Endodermal cell (in vitro differentiated cells): ENCODE measurements around the gene SMAD7. TPM values are rescaled to one million over a fixed set of nuclear protein-coding genes. Genes with fewer than 3 reads are reported as not detected.

Experiments
- DNase-seq: peaks from one replicate; pipeline ENCODE4 v3.0.0-alpha.2; 2017
- H3K27ac ChIP-seq: 2 replicates; pipeline ENCODE4 v1.5.1; 2013; ENCODE audit warnings: mild to moderate bottlenecking, low read depth, low read length, moderate library complexity
- H3K27me3 ChIP-seq: 2 replicates; pipeline ENCODE4 v1.6.1; 2013; ENCODE audit warnings: mild to moderate bottlenecking, low read length, moderate library complexity; ENCODE audit not compliant: insufficient read depth, control insufficient read depth, poor library complexity, severe bottlenecking
- H3K36me3 ChIP-seq: 2 replicates; pipeline ENCODE4 v1.7.0; 2013; ENCODE audit warnings: mild to moderate bottlenecking, low read length, moderate library complexity; ENCODE audit not compliant: control insufficient read depth, insufficient read depth
- H3K4me1 ChIP-seq: one replicate; pipeline ENCODE4 v1.7.0; 2013; ENCODE audit warnings: low read length; ENCODE audit not compliant: control insufficient read depth, insufficient read depth
- H3K4me3 ChIP-seq: 2 replicates; pipeline ENCODE4 v1.5.1; 2013; ENCODE audit warnings: mild to moderate bottlenecking, low read length, moderate library complexity
- H3K9ac ChIP-seq: 2 replicates; pipeline ENCODE4 v1.6.1; 2013; ENCODE audit warnings: mild to moderate bottlenecking, low read length, moderate library complexity; ENCODE audit not compliant: poor library complexity, severe bottlenecking; ENCODE audit errors: extremely low read depth
- H3K9me3 ChIP-seq: 2 replicates; pipeline ENCODE4 v1.6.1; 2013; ENCODE audit warnings: mild to moderate bottlenecking, low read length, moderate library complexity; ENCODE audit not compliant: control insufficient read depth
- H3K27ac Mint-ChIP-seq: 2 replicates; pipeline ENCODE4 v1.8.0; 2020; ENCODE audit warnings: mixed read lengths
- H3K27me3 Mint-ChIP-seq: 2 replicates; pipeline ENCODE4 v1.8.0; 2021; ENCODE audit warnings: mild to moderate bottlenecking, mixed read lengths; ENCODE audit not compliant: insufficient read depth
- H3K36me3 Mint-ChIP-seq: 2 replicates; pipeline ENCODE4 v1.8.0; 2020; ENCODE audit warnings: low read depth, mixed read lengths
- H3K4me1 Mint-ChIP-seq: 2 replicates; pipeline ENCODE4 v1.8.0; 2020; ENCODE audit warnings: mixed read lengths
- H3K4me3 Mint-ChIP-seq: 2 replicates; pipeline ENCODE4 v1.8.0; 2020; ENCODE audit warnings: mild to moderate bottlenecking, moderate library complexity, mixed read lengths
- H3K9me3 Mint-ChIP-seq: 2 replicates; pipeline ENCODE4 v1.8.0; 2020; ENCODE audit warnings: mild to moderate bottlenecking, mixed read lengths
- CTCF ChIP-seq: fragments of 200-600 bp; sonication (generic); conservative IDR thresholded peaks from 2 replicates; pipeline ENCODE4 v1.5.0; 2021; ENCODE audit warnings: antibody characterized with exemption, mild to moderate bottlenecking
- WGBS, 2 experiments: methylation state at CpG; one replicate each; pipeline versions ENCODE4 v1.1.5 to v1.1.7; 2013; ENCODE audit warnings: missing lambda C conversion rate in 2 of 2, mixed read lengths in 1 of 2; ENCODE audit not compliant: insufficient coverage in 1 of 2, insufficient read length in 1 of 2; 5-methylcytosine and 5-hydroxymethylcytosine counted together
- total RNA-seq, 2 donors: library from RNA; stranded (reverse); fragmentation: NEBNext Ultra II Directional in 1 of 2; extraction: Animal tissue kit (Norgen Biotek cat#: 25700) in 1 of 2; gene quantifications; 2 replicates in 1 of 2; 3 replicates in 1 of 2; pipeline ENCODE4 v1.2.1, GENCODE V29; 2021

SMAD7 gene
- total RNA-seq, 2 donors from 2014 or later: 52.4 to 67.4 TPM

DNA sequence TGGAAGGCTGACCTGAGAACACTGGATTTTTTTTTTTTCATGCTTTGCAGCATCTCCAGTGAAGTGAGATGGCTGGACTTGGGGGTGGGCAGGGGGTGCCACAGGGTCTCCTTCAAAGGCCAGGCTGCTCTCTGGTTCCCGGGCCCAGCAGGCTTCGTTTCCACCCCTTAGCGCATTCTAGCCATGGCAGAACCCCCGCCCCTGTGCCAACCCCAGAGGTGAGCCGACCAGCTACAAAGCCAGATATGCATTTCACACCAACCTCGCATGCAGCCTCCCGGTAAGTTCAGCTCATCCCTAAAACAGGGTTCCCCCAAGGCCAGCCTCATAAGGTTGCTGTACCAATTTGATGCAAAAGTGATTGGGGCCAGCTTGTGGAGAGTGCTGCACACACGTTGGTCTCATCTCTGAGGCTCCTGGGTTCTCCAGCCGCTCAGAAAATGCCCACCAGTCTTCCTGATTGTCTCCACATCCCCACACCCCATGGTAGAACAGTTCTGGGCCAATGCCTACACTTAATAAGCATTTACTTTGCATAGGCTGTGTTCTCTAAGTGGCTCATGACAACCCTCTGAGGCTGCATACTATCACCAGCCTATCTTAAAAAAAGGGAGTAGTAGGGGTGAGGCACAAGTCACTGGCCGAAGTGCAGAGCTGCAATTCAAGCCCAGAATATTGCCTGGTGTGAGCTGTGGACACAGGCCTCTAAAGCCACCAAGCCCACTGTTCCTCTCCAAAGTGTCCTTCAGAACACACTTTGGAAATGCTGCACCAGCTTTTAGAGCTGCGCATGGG lies 23.3 kb downstream of the SMAD7 start:
- peaks cover 47% of the 10 kb centered on the region for H3K4me1 ChIP-seq
- Mint-ChIP-seq H3K27me3 (no peaks in the 10 kb centered on the region), H3K4me3 (no peak overlapping the region), H3K36me3 (peaks cover 59% of the 10 kb centered on the region), H3K27ac (peak overlapping the region; percentile 77), H3K4me1 (peaks cover 83% of the 10 kb centered on the region), H3K9me3 (no peaks in the 10 kb centered on the region)
- no peak overlapping the region for H3K9ac ChIP-seq
- no peak for TF ChIP-seq CTCF
- peaks cover 74% of the 10 kb centered on the region for H3K36me3 ChIP-seq
- H3K27ac ChIP-seq: no peak overlapping the region
- no peak for DNase-seq
- H3K4me3 ChIP-seq: no peak overlapping the region
- 93 to 94% methylated on average over 8 to 11 of the region's 11 CpGs for WGBS, 2 experiments
- no peaks in the 10 kb centered on the region for H3K27me3 ChIP-seq
- no peaks in the 10 kb centered on the region for H3K9me3 ChIP-seq

DNA sequence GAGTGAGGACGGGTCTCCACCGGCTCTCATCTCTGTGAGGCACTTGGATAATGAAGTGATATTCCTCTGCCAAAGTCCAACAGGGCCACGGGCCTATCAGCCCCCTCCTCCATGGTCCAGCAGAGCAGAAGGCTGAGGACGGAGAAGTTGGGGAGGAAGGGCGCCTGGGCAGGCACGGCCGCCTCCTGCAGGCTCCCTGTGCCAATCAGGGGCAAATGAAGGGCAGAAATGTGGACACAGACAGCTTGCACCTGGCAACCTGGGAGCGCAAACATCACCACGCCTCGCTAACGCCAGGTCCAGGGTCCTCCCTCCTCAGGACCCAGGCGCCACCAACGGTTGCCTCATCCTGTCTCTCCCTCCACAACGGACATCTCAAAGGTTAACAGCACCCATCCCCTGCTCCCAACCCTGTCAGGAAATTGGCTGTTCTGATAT lies 24.3 kb downstream of the SMAD7 start:
- no peaks in the 10 kb centered on the region for H3K27me3 ChIP-seq
- 85 to 95% methylated on average over 9 to 14 of the region's 14 CpGs for WGBS, 2 experiments
- peaks cover 40% of the 10 kb centered on the region for H3K4me1 ChIP-seq
- H3K36me3 ChIP-seq: peaks cover 73% of the 10 kb centered on the region
- H3K27me3 Mint-ChIP-seq: no peaks in the 10 kb centered on the region
- peak overlapping the region; percentile 77 for H3K27ac Mint-ChIP-seq
- H3K9me3 Mint-ChIP-seq: no peaks in the 10 kb centered on the region
- no peak overlapping the region for H3K4me3 Mint-ChIP-seq
- DNase-seq: no peak
- H3K4me3 ChIP-seq: no peak overlapping the region
- peaks cover 55% of the 10 kb centered on the region for H3K36me3 Mint-ChIP-seq
- H3K9me3 ChIP-seq: no peaks in the 10 kb centered on the region
- H3K4me1 Mint-ChIP-seq: peaks cover 72% of the 10 kb centered on the region
- H3K27ac ChIP-seq: no peak overlapping the region
- TF ChIP-seq CTCF: no peak
- no peak overlapping the region for H3K9ac ChIP-seq

GRCh38 chr18:48925491-48925780 lies 25.3 kb downstream of the SMAD7 start:
- no peaks in the 10 kb centered on the region for H3K9me3 ChIP-seq
- peak overlapping the region; percentile 26 for H3K27ac Mint-ChIP-seq
- peaks cover 31% of the 10 kb centered on the region for H3K4me1 ChIP-seq
- H3K27ac ChIP-seq: no peak overlapping the region
- peaks cover 66% of the 10 kb centered on the region for H3K4me1 Mint-ChIP-seq
- peaks cover 75% of the 10 kb centered on the region for H3K36me3 ChIP-seq
- H3K4me3 ChIP-seq: no peak overlapping the region
- no peak for DNase-seq
- H3K4me3 Mint-ChIP-seq: no peak overlapping the region
- WGBS, 2 experiments: 38 to 84% methylated on average over 1 to 2 of the region's 3 CpGs
- no peaks in the 10 kb centered on the region for H3K27me3 Mint-ChIP-seq
- H3K36me3 Mint-ChIP-seq: peaks cover 58% of the 10 kb centered on the region
- no peak overlapping the region for H3K9ac ChIP-seq
- no peaks in the 10 kb centered on the region for H3K9me3 Mint-ChIP-seq
- TF ChIP-seq CTCF: no peak
- H3K27me3 ChIP-seq: no peaks in the 10 kb centered on the region
